SK-N-SH (cell line): ENCODE measurements around the gene RWDD4. TPM values are rescaled to one million over a fixed set of nuclear protein-coding genes. Genes with fewer than 3 reads are reported as not detected.

Experiments
- CTCF ChIA-PET: fragments of 300-600, 350-600 bp; formaldehyde crosslinking; extraction: SDS; loops from one replicate; lab custom pipeline; 2021; lab: Yijun Ruan, JAX
- POLR2A ChIA-PET: fragments of 350-600 bp; sonication (Branson Sonifier 250); formaldehyde crosslinking; extraction: SDS; loops from one replicate; lab custom pipeline; 2020; ENCODE audit warnings: antibody characterized with exemption, inconsistent platforms; lab: Yijun Ruan, JAX
- DNase-seq: peaks from one replicate; pipeline ENCODE4 v3.0.0; 2012
- H2AFZ ChIP-seq: fragments of 200-600 bp; sonication (generic); 2 replicates; pipeline ENCODE4 v1.8.1; 2016; ENCODE audit warnings: antibody characterized with exemption, mild to moderate bottlenecking, low read depth
- H3F3A ChIP-seq: fragments of 200-600 bp; sonication (generic); replicated peaks from 2 replicates; pipeline ENCODE3; 2016; ENCODE audit warnings: antibody characterized with exemption, mild to moderate bottlenecking; ENCODE audit not compliant: insufficient read depth
- H3K27ac ChIP-seq, 2 experiments: fragments of 200-500 bp in 1 of 2; fragments of 200-600 bp in 1 of 2; sonication (Bioruptor generic) in 1 of 2; sonication (generic), shearing (Covaris generic) in 1 of 2; 2 replicates each; pipeline versions ENCODE4 v1.5.1 to v1.6.1; 2014 to 2016; ENCODE audit warnings: low read depth in 2 of 2, inconsistent platforms in 1 of 2, low read length in 1 of 2, mild to moderate bottlenecking in 1 of 2, mixed read lengths in 1 of 2
- H3K27me3 ChIP-seq: fragments of 200-600 bp; sonication (generic), shearing (Covaris generic); 2 replicates; pipeline ENCODE4 v1.6.1; 2016; ENCODE audit warnings: mixed run types; ENCODE audit not compliant: insufficient read depth
- H3K36me3 ChIP-seq, 2 experiments: fragments of 200-500 bp in 1 of 2; fragments of 200-600 bp in 1 of 2; sonication (Bioruptor generic) in 1 of 2; sonication (generic) in 1 of 2; replicated peaks in 1 of 2; 2 replicates each; pipeline versions ENCODE3 to v1.5.1; 2014 to 2016; ENCODE audit warnings: low read length in 1 of 2, mild to moderate bottlenecking in 1 of 2; ENCODE audit not compliant: insufficient read depth in 2 of 2, control insufficient read depth in 1 of 2
- H3K4me1 ChIP-seq, 2 experiments: fragments of 200-500 bp in 1 of 2; fragments of 200-600 bp in 1 of 2; sonication (Bioruptor generic) in 1 of 2; sonication (generic), shearing (Covaris generic) in 1 of 2; 2 replicates each; pipeline versions ENCODE4 v1.5.1 to v1.6.1; 2014 to 2016; ENCODE audit warnings: low read depth in 1 of 2, low read length in 1 of 2, mixed run types in 1 of 2; ENCODE audit not compliant: insufficient read depth in 2 of 2, control insufficient read depth in 1 of 2
- H3K4me2 ChIP-seq: fragments of 200-600 bp; sonication (generic), shearing (Covaris generic); 2 replicates; pipeline ENCODE4 v1.6.1; 2017; ENCODE audit warnings: mixed run types
- H3K4me3 ChIP-seq, 2 experiments: fragments of 200-500 bp in 1 of 2; fragments of 200-600 bp in 1 of 2; sonication (Bioruptor generic) in 1 of 2; sonication (generic), shearing (Covaris generic) in 1 of 2; 2 replicates each; pipeline versions ENCODE4 v1.5.1 to v1.8.1; 2014 to 2016; ENCODE audit warnings: low read depth in 2 of 2, inconsistent platforms in 1 of 2, low read length in 1 of 2, mild to moderate bottlenecking in 1 of 2, mixed read lengths in 1 of 2, moderate library complexity in 1 of 2
- H3K79me2 ChIP-seq: fragments of 200-600 bp; sonication (generic); 2 replicates; pipeline ENCODE4 v1.8.1; 2017; ENCODE audit warnings: mild to moderate bottlenecking; ENCODE audit not compliant: insufficient read depth
- H3K9ac ChIP-seq: fragments of 200-600 bp; sonication (generic); 2 replicates; pipeline ENCODE4 v1.6.1; 2017; ENCODE audit warnings: mixed run types
- H3K9me2 ChIP-seq: fragments of 200-600 bp; sonication (generic); 2 replicates; pipeline ENCODE4 v1.6.1; 2017; ENCODE audit warnings: mixed run types
- H3K9me3 ChIP-seq: fragments of 200-600 bp; sonication (generic); 2 replicates; pipeline ENCODE4 v1.6.1; 2017; ENCODE audit warnings: mixed run types, mild to moderate bottlenecking, moderate library complexity
- H4K20me1 ChIP-seq: fragments of 200-600 bp; sonication (generic); 2 replicates; pipeline ENCODE4 v1.6.1; 2017; ENCODE audit warnings: mild to moderate bottlenecking, mixed run types; ENCODE audit not compliant: insufficient read depth
- CHD2 ChIP-seq: fragments of 150-350 bp; IDR thresholded peaks from 2 replicates; pipeline ENCODE4 v1.6.1; 2018; ENCODE audit warnings: low read length; ENCODE audit not compliant: partially characterized antibody
- ELF1 ChIP-seq: IDR thresholded peaks from 2 replicates; pipeline ENCODE4 v1.4.0; 2012
- FOXJ3 ChIP-seq: sonication (generic); formaldehyde crosslinking; IDR thresholded peaks from 2 replicates; pipeline ENCODE4 v1.5.1; 2020; ENCODE audit warnings: mild to moderate bottlenecking, missing genetic modification reagents
- GABPA ChIP-seq: IDR thresholded peaks from 2 replicates; pipeline ENCODE4 v1.4.0; 2012; ENCODE audit warnings: low read depth, mild to moderate bottlenecking
- GATA2 ChIP-seq: sonication (generic); formaldehyde crosslinking; IDR thresholded peaks from 2 replicates; pipeline ENCODE4 v1.5.0; 2020; ENCODE audit warnings: mild to moderate bottlenecking, missing genetic modification reagents
- JUND ChIP-seq: IDR thresholded peaks from 2 replicates; pipeline ENCODE4 v1.4.0; 2012
- MXI1 ChIP-seq: IDR thresholded peaks from 2 replicates; pipeline ENCODE4 v1.6.1; 2012; ENCODE audit warnings: mild to moderate bottlenecking, low read depth, low read length, improper control_type of control experiment
- NFIC ChIP-seq: IDR thresholded peaks from 2 replicates; pipeline ENCODE4 v1.4.0; 2012; ENCODE audit warnings: borderline replicate concordance
- POLR2AphosphoS5 ChIP-seq: IDR thresholded peaks from 2 replicates; pipeline ENCODE4 v1.6.1; 2012; ENCODE audit warnings: low read depth, low read length
- RAD21 ChIP-seq: IDR thresholded peaks from 2 replicates; pipeline ENCODE4 v1.6.1; 2012; ENCODE audit warnings: mild to moderate bottlenecking, low read length
- REST ChIP-seq: IDR thresholded peaks from 2 replicates; pipeline ENCODE4 v1.6.1; 2012; ENCODE audit warnings: mild to moderate bottlenecking, low read depth, low read length, moderate library complexity
- SIN3A ChIP-seq: IDR thresholded peaks from 2 replicates; pipeline ENCODE4 v1.6.1; 2012; ENCODE audit warnings: low read depth, mild to moderate bottlenecking, low read length, moderate library complexity, borderline replicate concordance
- TAF1 ChIP-seq: IDR thresholded peaks from 2 replicates; pipeline ENCODE4 v1.6.1; 2012; ENCODE audit warnings: low read depth, mild to moderate bottlenecking, low read length, moderate library complexity, borderline replicate concordance
- TCF12 ChIP-seq: IDR thresholded peaks from 2 replicates; pipeline ENCODE4 v1.4.0; 2012
- WGBS: methylation state at CpG from one replicate; pipeline ENCODE4 v1.1.6; 2017; ENCODE audit warnings: low lambda C conversion rate; 5-methylcytosine and 5-hydroxymethylcytosine counted together
- polyA plus RNA-seq, 3 experiments: library from polyadenylated mRNA; depleted of rRNA; stranded (reverse); fragments of >200 nt; gene quantifications; 2 replicates each; pipeline ENCODE4 v1.2.3, GENCODE V29; 2012
- TF ChIP-seq, protein P1 (sequence below): IDR thresholded peaks from 2 replicates; pipeline ENCODE4; 2012
- TF ChIP-seq, protein P2 (sequence below): IDR thresholded peaks from 2 replicates; pipeline ENCODE4 v1.4.0; 2012; ENCODE audit warnings: low read depth
- TF ChIP-seq, protein P3 (sequence below): IDR thresholded peaks from 2 replicates; pipeline ENCODE4 v1.4.0; 2012; ENCODE audit warnings: low read depth, borderline replicate concordance
- TF ChIP-seq, protein P4 (sequence below): fragments of 150-350 bp; IDR thresholded peaks from 2 replicates; pipeline ENCODE4 v1.6.1; 2016; ENCODE audit warnings: mild to moderate bottlenecking, low read depth, low read length

Gene RWDD4
- polyA plus RNA-seq (2012; rRNA removed) = 7.3 and 7.7 TPM in 2 replicates
- polyA plus RNA-seq (2012; cell fraction: cytosol; rRNA removed) = 11.1 and 14.9 TPM in 2 replicates
- 4.2 and 4.3 TPM in 2 replicates for polyA plus RNA-seq (2012; cell fraction: nucleus; rRNA removed)

GRCh38 chr4:183659029-183659871 is at the start of gene RWDD4, which contains the start of gene TRAPPC11:
RWDD4 (minus strand) TSS chr4:183659185; CDS start chr4:183658952, 233 bp downstream.
TRAPPC11 (plus strand) TSS chr4:183659293; CDS start chr4:183663868, 4,575 bp downstream.
- Histone ChIP-seq H3K36me3 (peaks cover 12 to 16% of the 10 kb centered on the region in 2 experiments), H3K4me3 (peak within 1 kb of the TSS; percentile 75 to 88), H3K4me1 (peaks cover 0 to 7% of the 10 kb centered on the region in 2 experiments; a peak in 2 of 4 replicates), H3F3A (no peaks in the 10 kb centered on the region), H3K27me3 (no peaks in the 10 kb centered on the region), H3K9me2 (no peaks in the 10 kb centered on the region), H3K27ac (peak within 1 kb of the TSS; percentile 78 to 87), H3K4me2 (peak within 1 kb of the TSS; percentile 96), H3K9ac (peak within 1 kb of the TSS; percentile 95), H3K9me3 (no peaks in the 10 kb centered on the region), H3K79me2 (peaks cover 68% of the 10 kb centered on the region), H2AFZ (peak within 1 kb of the TSS; percentile 94), H4K20me1 (peaks cover 4% of the 10 kb centered on the region; the same call in 1 of the 2 replicates)
- peak; percentile 99 for DNase-seq
- CTCF ChIA-PET = no interaction called here
- under 1% methylated on average over 14 of the region's 63 CpGs for WGBS
- TF ChIP-seq, protein P1, sequence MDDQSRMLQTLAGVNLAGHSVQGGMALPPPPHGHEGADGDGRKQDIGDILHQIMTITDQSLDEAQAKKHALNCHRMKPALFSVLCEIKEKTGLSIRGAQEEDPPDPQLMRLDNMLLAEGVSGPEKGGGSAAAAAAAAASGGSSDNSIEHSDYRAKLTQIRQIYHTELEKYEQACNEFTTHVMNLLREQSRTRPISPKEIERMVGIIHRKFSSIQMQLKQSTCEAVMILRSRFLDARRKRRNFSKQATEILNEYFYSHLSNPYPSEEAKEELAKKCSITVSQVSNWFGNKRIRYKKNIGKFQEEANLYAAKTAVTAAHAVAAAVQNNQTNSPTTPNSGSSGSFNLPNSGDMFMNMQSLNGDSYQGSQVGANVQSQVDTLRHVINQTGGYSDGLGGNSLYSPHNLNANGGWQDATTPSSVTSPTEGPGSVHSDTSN = peak; percentile 100
- TF ChIP-seq REST = 0 out of 2 replicates have a peak, but pooled peaks have one; percentile 4
- no peak for TF ChIP-seq TCF12
- TF ChIP-seq, protein P2, sequence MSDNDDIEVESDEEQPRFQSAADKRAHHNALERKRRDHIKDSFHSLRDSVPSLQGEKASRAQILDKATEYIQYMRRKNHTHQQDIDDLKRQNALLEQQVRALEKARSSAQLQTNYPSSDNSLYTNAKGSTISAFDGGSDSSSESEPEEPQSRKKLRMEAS = peak; percentile 35; the same call in 1 of the 2 replicates
- TF ChIP-seq GATA2 (CRISPR knock-in tag) = no peak; the same call in 1 of the 2 replicates
- TF ChIP-seq MXI1 = peak; percentile 76; the same call in 1 of the 2 replicates
- TF ChIP-seq RAD21 = no peak
- TF ChIP-seq FOXJ3 (CRISPR knock-in tag) = 0 out of 2 replicates have a peak, but pooled peaks have one; percentile 47
- TF ChIP-seq, protein P3, sequence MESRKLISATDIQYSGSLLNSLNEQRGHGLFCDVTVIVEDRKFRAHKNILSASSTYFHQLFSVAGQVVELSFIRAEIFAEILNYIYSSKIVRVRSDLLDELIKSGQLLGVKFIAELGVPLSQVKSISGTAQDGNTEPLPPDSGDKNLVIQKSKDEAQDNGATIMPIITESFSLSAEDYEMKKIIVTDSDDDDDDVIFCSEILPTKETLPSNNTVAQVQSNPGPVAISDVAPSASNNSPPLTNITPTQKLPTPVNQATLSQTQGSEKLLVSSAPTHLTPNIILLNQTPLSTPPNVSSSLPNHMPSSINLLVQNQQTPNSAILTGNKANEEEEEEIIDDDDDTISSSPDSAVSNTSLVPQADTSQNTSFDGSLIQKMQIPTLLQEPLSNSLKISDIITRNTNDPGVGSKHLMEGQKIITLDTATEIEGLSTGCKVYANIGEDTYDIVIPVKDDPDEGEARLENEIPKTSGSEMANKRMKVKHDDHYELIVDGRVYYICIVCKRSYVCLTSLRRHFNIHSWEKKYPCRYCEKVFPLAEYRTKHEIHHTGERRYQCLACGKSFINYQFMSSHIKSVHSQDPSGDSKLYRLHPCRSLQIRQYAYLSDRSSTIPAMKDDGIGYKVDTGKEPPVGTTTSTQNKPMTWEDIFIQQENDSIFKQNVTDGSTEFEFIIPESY = peak; percentile 30; the same call in 1 of the 2 replicates
- 0 out of 2 replicates have a peak, but pooled peaks have one; percentile 38 for TF ChIP-seq SIN3A
- peak; percentile 90 for TF ChIP-seq GABPA
- no peak for TF ChIP-seq JUND
- peak; percentile 81 for TF ChIP-seq ELF1
- 0 out of 2 replicates have a peak, but pooled peaks have one; percentile 4 for TF ChIP-seq NFIC
- peak; percentile 53; the same call in 1 of the 2 replicates for TF ChIP-seq TAF1
- TF ChIP-seq, protein P4, sequence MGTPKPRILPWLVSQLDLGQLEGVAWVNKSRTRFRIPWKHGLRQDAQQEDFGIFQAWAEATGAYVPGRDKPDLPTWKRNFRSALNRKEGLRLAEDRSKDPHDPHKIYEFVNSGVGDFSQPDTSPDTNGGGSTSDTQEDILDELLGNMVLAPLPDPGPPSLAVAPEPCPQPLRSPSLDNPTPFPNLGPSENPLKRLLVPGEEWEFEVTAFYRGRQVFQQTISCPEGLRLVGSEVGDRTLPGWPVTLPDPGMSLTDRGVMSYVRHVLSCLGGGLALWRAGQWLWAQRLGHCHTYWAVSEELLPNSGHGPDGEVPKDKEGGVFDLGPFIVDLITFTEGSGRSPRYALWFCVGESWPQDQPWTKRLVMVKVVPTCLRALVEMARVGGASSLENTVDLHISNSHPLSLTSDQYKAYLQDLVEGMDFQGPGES = peak; percentile 62
- peak; percentile 94 for TF ChIP-seq CHD2
- peak; percentile 67 for TF ChIP-seq POLR2AphosphoS5
- POLR2A ChIA-PET = interaction anchor here (0.8 to 1.1 kb wide), 2 partner anchors 8 to 12 kb away, joined by 4 read pairs; no protein-coding TSS in a partner anchor
